A549 (cell line): Measurements from ENCODE around the gene SOS1.

Experiments used
- CTCF ChIP-seq: fragments of >200 bp; sonication (Bioruptor Twin); formaldehyde crosslinking; IDR thresholded peaks from 3 replicates; pipeline ENCODE4 v1.5.1; 2016
- EHMT2 ChIP-seq: fragments of 200-600 bp; sonication (generic); IDR thresholded peaks from 2 replicates; pipeline ENCODE4 v1.6.1; 2016; ENCODE audit warnings: antibody characterized with exemption, low read depth, mild to moderate bottlenecking, moderate library complexity
- JUNB ChIP-seq: fragments of >200 bp; sonication (Bioruptor Twin); formaldehyde crosslinking; IDR thresholded peaks from 2 replicates; pipeline ENCODE4 v1.6.1; 2016
- KDM1A ChIP-seq: fragments of 200-600 bp; sonication (generic); IDR thresholded peaks from 2 replicates; pipeline ENCODE4 v1.6.1; 2016; ENCODE audit warnings: low read depth, mild to moderate bottlenecking
- MAX ChIP-seq: IDR thresholded peaks from 2 replicates; pipeline ENCODE4 v1.6.1; 2012
- MYC ChIP-seq: IDR thresholded peaks from 2 replicates; pipeline ENCODE4 v1.6.1; 2012; ENCODE audit warnings: mild to moderate bottlenecking, inconsistent platforms, low read length, improper control_type of control experiment, borderline replicate concordance
- NPAS2 ChIP-seq: fragments of 250-450 bp; sonication (Bioruptor Pico); IDR thresholded peaks from 2 replicates; pipeline ENCODE4 v1.8.0; 2022; ENCODE audit warnings: mild to moderate bottlenecking, moderate library complexity, borderline replicate concordance
- POLR2A ChIP-seq: IDR thresholded peaks from 2 replicates; pipeline ENCODE4 v1.6.1; 2012; ENCODE audit warnings: mild to moderate bottlenecking, low read length
- RFX5 ChIP-seq: fragments of 450-650 bp; IDR thresholded peaks from 2 replicates; pipeline ENCODE4 v1.7.1; 2014; ENCODE audit warnings: antibody characterized with exemption, mild to moderate bottlenecking, moderate library complexity
- SREBF2 ChIP-seq: fragments of 450-650 bp; IDR thresholded peaks from 2 replicates; pipeline ENCODE4 v1.6.1; 2014; ENCODE audit warnings: mild to moderate bottlenecking, moderate library complexity
- ZC3H11A ChIP-seq: fragments of 450-650 bp; IDR thresholded peaks from 2 replicates; pipeline ENCODE4 v1.6.1; 2014; ENCODE audit warnings: antibody characterized with exemption, mild to moderate bottlenecking
- TF ChIP-seq, protein P1 (sequence below): fragments of 200-600 bp; sonication (generic); IDR thresholded peaks from 2 replicates; pipeline ENCODE4 v1.6.1; 2016; ENCODE audit warnings: antibody characterized with exemption, mild to moderate bottlenecking, moderate library complexity

- TF ChIP-seq POLR2A (no peak), RFX5 (no peak), CTCF (no peak), SREBF2 (no peak), MYC (no peak), JUNB (no peak), EHMT2 (no peak), KDM1A (no peak), ZC3H11A (no peak), NPAS2 (no peak), MAX (no peak)
- TF ChIP-seq, protein P1, sequence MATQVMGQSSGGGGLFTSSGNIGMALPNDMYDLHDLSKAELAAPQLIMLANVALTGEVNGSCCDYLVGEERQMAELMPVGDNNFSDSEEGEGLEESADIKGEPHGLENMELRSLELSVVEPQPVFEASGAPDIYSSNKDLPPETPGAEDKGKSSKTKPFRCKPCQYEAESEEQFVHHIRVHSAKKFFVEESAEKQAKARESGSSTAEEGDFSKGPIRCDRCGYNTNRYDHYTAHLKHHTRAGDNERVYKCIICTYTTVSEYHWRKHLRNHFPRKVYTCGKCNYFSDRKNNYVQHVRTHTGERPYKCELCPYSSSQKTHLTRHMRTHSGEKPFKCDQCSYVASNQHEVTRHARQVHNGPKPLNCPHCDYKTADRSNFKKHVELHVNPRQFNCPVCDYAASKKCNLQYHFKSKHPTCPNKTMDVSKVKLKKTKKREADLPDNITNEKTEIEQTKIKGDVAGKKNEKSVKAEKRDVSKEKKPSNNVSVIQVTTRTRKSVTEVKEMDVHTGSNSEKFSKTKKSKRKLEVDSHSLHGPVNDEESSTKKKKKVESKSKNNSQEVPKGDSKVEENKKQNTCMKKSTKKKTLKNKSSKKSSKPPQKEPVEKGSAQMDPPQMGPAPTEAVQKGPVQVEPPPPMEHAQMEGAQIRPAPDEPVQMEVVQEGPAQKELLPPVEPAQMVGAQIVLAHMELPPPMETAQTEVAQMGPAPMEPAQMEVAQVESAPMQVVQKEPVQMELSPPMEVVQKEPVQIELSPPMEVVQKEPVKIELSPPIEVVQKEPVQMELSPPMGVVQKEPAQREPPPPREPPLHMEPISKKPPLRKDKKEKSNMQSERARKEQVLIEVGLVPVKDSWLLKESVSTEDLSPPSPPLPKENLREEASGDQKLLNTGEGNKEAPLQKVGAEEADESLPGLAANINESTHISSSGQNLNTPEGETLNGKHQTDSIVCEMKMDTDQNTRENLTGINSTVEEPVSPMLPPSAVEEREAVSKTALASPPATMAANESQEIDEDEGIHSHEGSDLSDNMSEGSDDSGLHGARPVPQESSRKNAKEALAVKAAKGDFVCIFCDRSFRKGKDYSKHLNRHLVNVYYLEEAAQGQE: no peak
Measured at GRCh38 chr2:39139511-39140237, 18.8 kb upstream of the SOS1 start.
